NCI-H2196 treated with DMSO at 0.1 percent for 48 hours (cell line): Measurements from ENCODE around the gene TNNI2.
"Not testable (repeated sequence)": the region's sequence is repeated elsewhere in the genome, so short reads cannot be mapped to it uniquely, and the experiment has no call there.

ENCODE experiments used
- DNase-seq: peaks from one replicate; lab custom pipeline; 2025; ENCODE audit not compliant: unreplicated experiment; lab: John Stamatoyannopoulos, UW

The TNNI2 gene

DNA sequence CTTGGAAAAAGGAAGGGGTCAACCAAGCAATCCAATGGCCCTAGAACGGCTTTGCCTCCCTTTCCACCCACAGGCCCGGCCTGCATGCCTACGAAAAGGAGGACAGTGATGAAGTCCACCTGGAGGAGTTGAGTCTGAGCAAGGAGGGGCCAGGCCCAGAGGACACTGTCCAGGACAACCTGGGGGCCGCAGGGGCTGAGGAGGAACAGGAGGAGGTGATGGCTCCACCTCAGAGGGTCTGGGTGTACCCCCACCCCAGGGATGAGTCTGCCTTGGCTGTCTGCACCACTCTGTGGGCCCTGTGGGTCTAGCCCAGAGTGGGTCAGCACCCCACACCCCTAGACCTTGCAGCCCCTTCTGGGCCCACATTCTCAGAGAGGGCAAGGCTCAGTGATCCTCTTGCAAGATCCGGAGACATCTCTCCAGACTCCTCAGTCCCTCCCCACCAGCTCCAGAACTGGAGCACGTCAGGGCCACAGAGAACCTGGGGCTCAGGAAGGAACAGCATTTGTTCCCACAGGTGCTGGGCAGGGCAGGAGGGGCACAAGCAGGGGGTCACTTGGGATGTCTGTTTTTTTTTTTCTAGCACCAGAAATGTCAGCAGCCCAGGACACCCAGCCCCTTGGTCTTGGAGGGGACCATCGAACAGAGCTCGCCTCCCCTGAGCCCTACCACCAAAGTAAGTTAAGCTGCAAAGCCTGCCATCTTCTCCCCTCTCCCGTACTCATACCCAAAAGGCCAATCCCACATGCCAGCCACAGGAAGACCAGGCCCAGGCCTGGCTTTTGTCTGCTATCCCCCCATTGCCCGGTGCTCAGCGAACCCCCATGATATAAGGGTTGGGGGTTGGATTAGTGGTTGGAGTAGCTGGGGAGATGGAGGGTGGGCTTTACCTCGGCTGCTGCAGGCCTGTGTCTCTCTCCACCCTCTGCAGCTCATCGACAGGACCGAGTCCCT lies 44.8 kb downstream of the TNNI2 start:
- no peak for DNase-seq

DNA sequence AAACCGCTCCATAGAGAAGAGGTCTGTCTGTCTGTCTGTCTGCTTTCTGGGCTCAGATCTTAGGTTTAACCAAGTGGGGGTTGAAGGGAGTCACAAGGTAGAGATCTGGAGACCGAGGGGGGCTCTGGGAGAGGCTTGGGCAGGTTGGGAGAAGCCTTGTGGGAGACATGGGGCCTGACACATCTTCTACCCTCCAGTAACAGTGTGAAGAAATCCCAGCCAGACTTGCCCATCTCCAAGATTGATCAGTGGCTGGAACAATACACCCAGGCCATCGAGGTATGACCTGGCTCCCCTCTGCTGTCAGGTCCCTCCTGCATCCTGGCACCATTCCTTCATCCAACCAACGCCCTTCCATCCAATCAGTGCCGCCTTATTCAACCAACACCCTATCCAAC lies 45.5 kb downstream of the TNNI2 start:
- no peak for DNase-seq

DNA sequence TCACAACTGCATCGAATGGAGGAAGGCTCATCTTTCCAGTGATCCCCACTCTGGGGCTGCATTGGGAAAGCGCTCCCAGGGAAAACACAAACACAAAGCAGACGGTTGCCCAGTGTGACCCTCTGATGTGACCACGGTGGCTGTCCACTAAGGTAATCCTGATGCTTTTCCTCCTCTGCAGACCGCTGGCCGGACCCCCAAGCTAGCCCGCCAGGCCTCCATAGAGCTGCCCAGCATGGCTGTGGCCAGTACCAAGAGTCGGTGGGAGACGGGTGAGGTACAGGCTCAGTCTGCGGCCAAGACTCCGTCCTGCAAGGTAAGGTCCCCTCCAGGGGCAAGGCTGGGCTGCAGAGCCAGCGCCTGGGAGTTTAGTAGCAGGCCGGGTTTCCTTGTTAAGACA lies 47.8 kb downstream of the TNNI2 start:
- DNase-seq, result not testable (repeated sequence)

DNA sequence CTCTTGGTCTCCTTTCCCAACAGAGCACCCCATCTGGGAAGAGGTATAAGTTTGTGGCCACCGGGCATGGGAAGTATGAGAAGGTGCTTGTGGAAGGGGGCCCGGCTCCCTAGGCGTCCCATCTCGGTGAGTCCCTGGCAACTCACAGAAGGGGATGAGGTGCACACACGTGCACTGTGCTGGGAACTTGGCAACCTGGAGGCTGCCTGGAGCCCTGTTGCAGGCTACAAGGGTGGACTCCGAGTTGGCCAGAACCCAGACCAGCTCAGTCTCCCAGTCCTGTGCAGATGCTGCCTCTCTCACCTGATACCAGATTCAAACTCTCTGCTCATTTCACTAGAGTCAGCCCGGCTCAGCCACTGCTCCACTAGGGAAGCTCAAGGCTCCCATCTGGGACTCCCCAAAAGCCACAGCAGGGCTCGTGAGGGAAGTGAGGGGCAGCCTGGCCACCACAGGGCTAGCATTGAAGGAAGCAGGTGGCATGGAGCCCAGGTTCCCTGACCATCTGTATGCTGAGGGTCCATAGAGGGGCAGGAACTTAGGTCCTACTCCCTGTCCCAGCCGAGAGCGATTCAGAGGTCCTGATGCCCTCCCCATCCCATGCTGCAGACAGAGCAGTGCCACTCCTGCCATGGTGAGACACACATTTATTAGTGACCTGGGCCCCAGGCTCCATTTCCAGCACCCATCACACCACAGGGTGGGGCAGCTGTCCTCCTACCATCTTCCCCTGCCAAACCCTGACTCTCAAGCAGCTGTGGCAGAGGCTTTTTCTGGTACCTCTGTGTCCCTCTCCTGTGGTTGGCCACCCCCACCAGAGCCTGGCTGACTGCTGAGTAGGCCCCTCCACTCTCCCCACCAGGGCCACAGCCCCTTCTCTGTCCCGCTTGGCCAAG lies 48.9 kb downstream of the TNNI2 start:
- no peak for DNase-seq

DNA sequence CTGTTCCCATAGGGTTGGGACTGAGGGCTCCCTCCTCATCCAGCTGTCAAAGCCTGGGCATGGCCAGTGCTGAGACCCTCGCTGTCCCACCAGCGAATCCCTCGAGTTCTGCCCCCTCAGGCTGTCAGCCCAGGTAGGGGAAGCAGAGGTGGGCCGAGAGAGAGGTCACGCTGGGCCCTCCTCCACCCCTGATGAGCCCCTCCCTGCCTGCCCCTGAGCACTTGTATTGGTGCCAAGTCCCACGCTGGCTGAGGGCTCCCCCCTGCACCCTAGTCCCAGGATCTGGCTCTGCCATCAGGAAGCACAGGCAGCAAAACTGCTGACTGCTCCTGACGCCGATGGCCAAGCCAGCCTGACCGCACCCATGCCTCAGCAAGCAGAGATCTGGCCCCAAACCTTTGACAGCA lies 49.6 kb downstream of the TNNI2 start:
- no peak for DNase-seq

DNA sequence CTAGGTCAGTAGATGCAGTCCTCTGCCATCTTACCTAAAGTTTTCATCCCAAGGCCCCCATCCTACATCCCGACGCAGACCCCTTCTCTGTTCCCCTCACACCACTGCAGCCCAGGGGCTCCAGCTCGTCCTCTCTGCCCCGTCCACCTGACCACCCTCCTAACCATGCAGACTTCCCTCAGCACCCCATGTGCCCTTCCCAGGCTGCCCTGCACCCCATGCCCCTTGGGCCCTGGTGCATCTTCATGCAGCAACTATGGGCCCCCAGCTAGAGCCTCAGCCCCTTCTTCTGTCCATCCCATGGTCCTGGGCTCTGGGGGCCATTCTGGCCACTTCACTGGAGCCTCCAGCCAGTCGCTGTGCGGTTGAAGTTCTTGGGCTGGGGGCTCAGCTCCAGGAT lies 50.0 kb downstream of the TNNI2 start:
- DNase-seq, result no peak

DNA sequence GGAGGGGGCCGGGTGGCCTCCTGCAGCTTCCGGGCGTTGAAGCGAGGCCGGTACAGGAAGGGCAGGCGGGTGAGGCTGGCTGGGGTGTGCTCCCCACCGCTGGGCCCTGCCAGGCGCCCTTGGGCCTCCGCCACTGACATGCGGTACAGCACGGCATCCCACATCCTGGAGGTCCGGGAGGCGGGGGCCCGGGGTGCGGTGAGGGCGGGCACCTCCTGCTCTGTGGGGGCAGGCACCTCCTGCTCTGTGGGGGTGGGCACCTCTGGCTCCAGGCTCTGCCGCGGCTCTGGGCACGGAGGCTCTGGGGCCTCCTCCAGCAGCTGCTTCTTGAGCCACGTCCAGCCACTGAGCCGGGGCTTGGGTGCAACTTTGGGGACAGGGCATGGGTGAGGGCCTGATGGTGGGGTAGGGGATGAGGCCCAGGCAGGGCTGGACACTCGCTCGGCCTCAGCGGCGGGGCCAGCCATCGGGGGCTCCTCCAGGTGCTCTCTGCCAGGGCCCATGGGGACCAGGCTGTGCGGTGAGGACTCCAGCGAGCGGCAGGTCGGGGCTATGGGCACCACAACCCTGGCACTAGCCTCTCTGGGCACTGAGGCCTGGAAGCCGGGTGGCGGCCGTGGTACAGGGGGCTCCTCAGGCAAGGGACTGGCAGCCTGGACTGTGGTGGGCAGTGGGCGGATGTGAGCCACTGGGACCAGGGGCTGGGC lies 50.6 kb downstream of the TNNI2 start:
- no peak for DNase-seq

DNA sequence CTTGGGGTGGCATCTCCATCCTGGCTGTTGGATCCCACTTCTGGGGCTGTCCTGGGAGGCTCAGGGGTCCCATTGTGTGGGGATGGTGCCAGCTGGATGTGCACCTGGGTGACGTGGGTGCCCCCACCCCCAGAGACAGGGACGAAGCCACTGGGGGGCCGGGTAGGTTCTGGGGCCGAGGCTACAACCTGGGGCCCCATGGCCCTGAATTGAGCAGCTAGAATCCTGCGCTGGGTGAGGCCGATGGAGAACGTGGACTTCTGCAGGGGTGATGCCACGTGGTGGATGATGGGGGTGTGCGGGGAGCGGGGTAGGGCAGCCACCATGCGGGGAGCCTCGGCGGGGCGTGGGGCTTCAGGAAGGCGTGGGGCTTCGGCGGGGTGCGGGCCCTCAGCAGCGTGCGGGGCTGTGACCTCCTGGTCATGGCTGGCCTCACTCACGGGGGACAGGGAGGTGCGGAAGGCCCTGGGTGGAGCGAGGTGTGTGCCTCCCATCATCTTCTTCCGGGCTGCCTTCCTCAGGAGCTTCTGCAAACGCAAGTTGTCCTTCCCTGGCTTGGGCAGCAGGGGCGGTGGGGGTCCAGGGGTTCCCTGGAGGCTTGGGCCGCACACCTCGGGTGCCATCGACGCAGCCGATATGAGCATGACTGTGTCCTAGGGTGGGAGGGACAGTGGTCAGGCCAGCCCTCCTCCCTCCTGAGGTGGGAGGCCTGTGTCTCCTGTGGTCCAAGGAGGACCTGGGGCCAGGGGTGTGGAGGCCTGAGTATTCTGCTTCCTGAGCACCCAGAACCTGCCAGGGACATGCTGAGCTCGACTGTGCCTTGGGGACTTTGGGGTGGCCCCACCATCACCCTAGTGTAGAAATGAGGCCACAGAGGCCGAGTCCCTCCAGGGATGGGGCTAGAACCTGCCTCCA lies 51.4 kb downstream of the TNNI2 start:
- DNase-seq, result no peak
